H9 (cell line): Measurements from ENCODE around the gene TTC39C. TPM values are rescaled to one million over a fixed set of nuclear protein-coding genes. Genes with fewer than 3 reads are reported as not detected.
A peak's percentile ranks its signal among the peaks of the same experiment; 100 is the strongest.

Experiments
- DNase-seq: peaks from one replicate; pipeline ENCODE4 v3.0.0-alpha.2; 2017
- H2AFZ ChIP-seq: one replicate; pipeline ENCODE4 v1.6.1; 2013; ENCODE audit warnings: mild to moderate bottlenecking, low read length, control low read depth, moderate library complexity
- H2AK5ac ChIP-seq: 2 replicates; pipeline ENCODE4 v1.6.1; 2013; ENCODE audit warnings: low read length, control low read depth, mixed read lengths; ENCODE audit not compliant: insufficient read length
- H2BK120ac ChIP-seq: one replicate; pipeline ENCODE4 v1.6.1; 2013; ENCODE audit warnings: low read depth, mild to moderate bottlenecking, low read length, control low read depth, inconsistent platforms; ENCODE audit not compliant: poor library complexity, severe bottlenecking
- H2BK12ac ChIP-seq: 2 replicates; pipeline ENCODE4 v1.6.1; 2013; ENCODE audit warnings: low read length, control low read depth, mixed read lengths, low read depth; ENCODE audit not compliant: insufficient read length
- H2BK15ac ChIP-seq: 2 replicates; pipeline ENCODE4 v1.6.1; 2013; ENCODE audit warnings: low read depth, low read length, control low read depth
- H2BK20ac ChIP-seq: one replicate; pipeline ENCODE4 v1.6.1; 2013; ENCODE audit warnings: low read depth, mild to moderate bottlenecking, low read length, control low read depth, inconsistent platforms; ENCODE audit not compliant: poor library complexity, severe bottlenecking
- H2BK5ac ChIP-seq: 2 replicates; pipeline ENCODE4 v1.6.1; 2013; ENCODE audit warnings: low read length, control low read depth, mixed read lengths; ENCODE audit not compliant: insufficient read length
- H3K14ac ChIP-seq: 2 replicates; pipeline ENCODE4 v1.6.1; 2013; ENCODE audit warnings: low read length, control low read depth; ENCODE audit not compliant: insufficient read depth
- H3K18ac ChIP-seq: 2 replicates; pipeline ENCODE4 v1.6.1; 2013; ENCODE audit warnings: low read depth, mild to moderate bottlenecking, mixed read lengths, low read length, control low read depth; ENCODE audit not compliant: insufficient read length
- H3K23ac ChIP-seq: 2 replicates; pipeline ENCODE4 v1.6.1; 2013; ENCODE audit warnings: low read length, control low read depth, mixed read lengths, low read depth; ENCODE audit not compliant: insufficient read length
- H3K23me2 ChIP-seq: 2 replicates; pipeline ENCODE4 v1.6.1; 2013; ENCODE audit warnings: low read depth, mild to moderate bottlenecking, mixed read lengths, low read length, control low read depth; ENCODE audit not compliant: insufficient read length, poor library complexity, severe bottlenecking
- H3K27ac ChIP-seq: 2 replicates; pipeline ENCODE4 v1.5.1; 2013; ENCODE audit warnings: low read length, control low read depth, mixed read lengths, low read depth; ENCODE audit not compliant: insufficient read length
- H3K27me3 ChIP-seq: 2 replicates; pipeline ENCODE4 v1.6.1; 2013; ENCODE audit warnings: low read length, control low read depth, inconsistent platforms; ENCODE audit not compliant: insufficient read depth
- H3K4ac ChIP-seq: 2 replicates; pipeline ENCODE4 v1.6.1; 2013; ENCODE audit warnings: low read depth, mild to moderate bottlenecking, control low read depth, inconsistent platforms, low read length, moderate library complexity
- H3K4me1 ChIP-seq: 2 replicates; pipeline ENCODE4 v1.6.1; 2013; ENCODE audit warnings: low read length, control low read depth, inconsistent platforms; ENCODE audit not compliant: insufficient read depth
- H3K4me2 ChIP-seq: 2 replicates; pipeline ENCODE4 v1.6.1; 2013; ENCODE audit warnings: low read length, control low read depth, mixed read lengths; ENCODE audit not compliant: insufficient read length, insufficient read depth
- H3K56ac ChIP-seq: 2 replicates; pipeline ENCODE4 v1.6.1; 2013; ENCODE audit warnings: low read depth, mild to moderate bottlenecking, mixed read lengths, low read length, control low read depth; ENCODE audit not compliant: insufficient read length
- H3K79me1 ChIP-seq: 2 replicates; pipeline ENCODE4 v1.6.1; 2013; ENCODE audit warnings: low read depth, mild to moderate bottlenecking, moderate library complexity, low read length, control low read depth, inconsistent platforms; ENCODE audit not compliant: insufficient read depth, poor library complexity, severe bottlenecking
- H3K79me2 ChIP-seq: 2 replicates; pipeline ENCODE4 v1.6.1; 2013; ENCODE audit warnings: low read length, control low read depth, inconsistent platforms; ENCODE audit not compliant: insufficient read depth
- H3K9ac ChIP-seq: 2 replicates; pipeline ENCODE4 v1.6.1; 2013; ENCODE audit warnings: low read length, control low read depth, mixed read lengths; ENCODE audit not compliant: insufficient read length; ENCODE audit errors: extremely low read depth
- H3K9me3 ChIP-seq: one replicate; pipeline ENCODE4 v1.6.1; 2013; ENCODE audit warnings: low read depth, low read length, inconsistent platforms; ENCODE audit not compliant: control insufficient read depth
- H3T11ph ChIP-seq: one replicate; pipeline ENCODE4 v1.6.1; 2013; ENCODE audit warnings: mild to moderate bottlenecking, low read length, control low read depth, inconsistent platforms
- H4K20me1 ChIP-seq: one replicate; pipeline ENCODE4 v1.6.1; 2013; ENCODE audit not compliant: control insufficient read depth, insufficient read length, insufficient read depth
- H4K5ac ChIP-seq: 2 replicates; pipeline ENCODE4 v1.6.1; 2013; ENCODE audit warnings: low read depth, mild to moderate bottlenecking, mixed read lengths, low read length, control low read depth; ENCODE audit not compliant: insufficient read length
- H4K8ac ChIP-seq: replicated peaks from 2 replicates; pipeline ENCODE4 v1.6.1; 2013; ENCODE audit warnings: low read length, control low read depth, mixed read lengths, low read depth; ENCODE audit not compliant: insufficient read length
- H4K91ac ChIP-seq: 2 replicates; pipeline ENCODE4 v1.6.1; 2013; ENCODE audit warnings: low read depth, mild to moderate bottlenecking, moderate library complexity, mixed read lengths, low read length, control low read depth; ENCODE audit not compliant: insufficient read length
- H3K27ac Mint-ChIP-seq, 3 experiments: 2 replicates in 2 of 3; 3 replicates in 1 of 3; pipeline ENCODE4 v1.8.0; 2020 to 2021; ENCODE audit warnings: mixed read lengths in 3 of 3, mild to moderate bottlenecking in 1 of 3, moderate library complexity in 1 of 3
- H3K27me3 Mint-ChIP-seq: 2 replicates; pipeline ENCODE4 v1.8.0; 2021; ENCODE audit warnings: low read depth, mild to moderate bottlenecking, moderate library complexity, mixed read lengths
- H3K36me3 Mint-ChIP-seq, 3 experiments: 2 replicates in 2 of 3; 3 replicates in 1 of 3; pipeline ENCODE4 v1.8.0; 2020 to 2021; ENCODE audit warnings: low read depth in 3 of 3, mixed read lengths in 3 of 3; ENCODE audit not compliant: insufficient read depth in 1 of 3
- H3K4me1 Mint-ChIP-seq, 2 experiments: 2 replicates each; pipeline ENCODE4 v1.8.0; 2020; ENCODE audit warnings: mixed read lengths in 2 of 2
- H3K4me3 Mint-ChIP-seq, 2 experiments: 2 replicates in 1 of 2; 3 replicates in 1 of 2; pipeline ENCODE4 v1.8.0; 2020 to 2021; ENCODE audit warnings: mild to moderate bottlenecking in 2 of 2, mixed read lengths in 2 of 2, moderate library complexity in 1 of 2
- H3K9me3 Mint-ChIP-seq, 2 experiments: 2 replicates in 1 of 2; 3 replicates in 1 of 2; pipeline ENCODE4 v1.8.0; 2020; ENCODE audit warnings: mild to moderate bottlenecking in 2 of 2, mixed read lengths in 2 of 2, moderate library complexity in 1 of 2
- WGBS: extraction: QIAGEN DNeasy Blood & Tissue Kit; methylation state at CpG from one replicate; pipeline ENCODE4 v1.1.7; 2013; ENCODE audit warnings: missing lambda C conversion rate, low lambda C conversion rate, mixed read lengths; ENCODE audit not compliant: insufficient read length; ENCODE audit errors: extremely low coverage; 5-methylcytosine and 5-hydroxymethylcytosine counted together
- total RNA-seq: library from RNA; stranded (reverse); gene quantifications from 2 replicates; pipeline ENCODE4 v1.2.1, GENCODE V29; 2021
- TF ChIP-seq, protein P1 (sequence below): fragments of 200-600 bp; sonication (generic); conservative IDR thresholded peaks from 3 replicates; pipeline ENCODE4 v1.8.0; 2021; ENCODE audit warnings: antibody characterized with exemption, mild to moderate bottlenecking

The TTC39C gene
- total RNA-seq, 1 experiment from 2014 or later, result 18.0 TPM

DNA sequence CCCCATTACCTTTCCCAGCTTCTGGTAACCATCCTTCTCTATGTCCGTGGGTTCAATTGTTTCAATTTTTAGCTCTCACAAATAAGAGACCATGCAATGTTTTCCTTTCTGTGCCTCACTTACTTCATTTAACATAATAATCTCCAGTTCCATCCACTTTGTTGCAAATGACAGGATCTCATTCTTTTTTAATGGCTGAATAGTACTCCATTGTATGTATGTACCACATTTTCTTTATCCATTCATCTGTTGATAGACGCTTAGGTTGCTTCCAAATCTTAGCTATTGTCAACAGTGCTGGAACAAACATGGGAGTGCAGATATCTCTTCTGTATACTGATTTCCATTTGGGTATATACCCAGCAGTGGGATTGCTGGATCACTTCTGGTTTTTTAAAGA, 126.1 kb downstream of the TTC39C start:
- H3K14ac ChIP-seq, result no peak overlapping the region
- no peak overlapping the region for H2BK120ac ChIP-seq
- H3K18ac ChIP-seq, result no peak overlapping the region
- peaks cover 2 to 22% (median 15%) of the 10 kb centered on the region in 3 experiments; a peak in 6 of 7 replicates for H3K36me3 Mint-ChIP-seq
- no peak overlapping the region for H3K4me2 ChIP-seq
- no peak overlapping the region for H3K56ac ChIP-seq
- no peak overlapping the region for H4K5ac ChIP-seq
- H3K23me2 ChIP-seq, result peaks cover 3% of the 10 kb centered on the region
- H3K9me3 Mint-ChIP-seq, result peaks cover 2 to 4% of the 10 kb centered on the region in 2 experiments; a peak in 3 of 5 replicates
- no peak for DNase-seq
- H3K79me2 ChIP-seq, result no peaks in the 10 kb centered on the region
- H2AK5ac ChIP-seq, result no peak overlapping the region
- no peak overlapping the region for H3K27ac ChIP-seq
- no peak overlapping the region for H2AFZ ChIP-seq
- H3T11ph ChIP-seq, result no peak overlapping the region
- no peak overlapping the region for H2BK15ac ChIP-seq
- H2BK20ac ChIP-seq, result no peak overlapping the region
- WGBS, result no CpG with 5 or more reads among the region's 2 CpGs
- H4K8ac ChIP-seq, result no peak overlapping the region
- H3K4me1 Mint-ChIP-seq, result peaks cover 25 to 30% of the 10 kb centered on the region in 2 experiments
- H2BK12ac ChIP-seq, result no peak overlapping the region
- H3K9me3 ChIP-seq, result no peaks in the 10 kb centered on the region
- no peak overlapping the region for H2BK5ac ChIP-seq
- H3K79me1 ChIP-seq, result no peaks in the 10 kb centered on the region
- no peak overlapping the region for H3K27ac Mint-ChIP-seq
- no peaks in the 10 kb centered on the region for H4K20me1 ChIP-seq
- no peak overlapping the region for H4K91ac ChIP-seq
- H3K27me3 Mint-ChIP-seq, result no peaks in the 10 kb centered on the region
- peaks cover 7% of the 10 kb centered on the region; the same call in 1 of the 2 replicates for H3K4me1 ChIP-seq
- H3K9ac ChIP-seq, result no peak overlapping the region
- H3K23ac ChIP-seq, result no peak overlapping the region
- TF ChIP-seq, protein P1, sequence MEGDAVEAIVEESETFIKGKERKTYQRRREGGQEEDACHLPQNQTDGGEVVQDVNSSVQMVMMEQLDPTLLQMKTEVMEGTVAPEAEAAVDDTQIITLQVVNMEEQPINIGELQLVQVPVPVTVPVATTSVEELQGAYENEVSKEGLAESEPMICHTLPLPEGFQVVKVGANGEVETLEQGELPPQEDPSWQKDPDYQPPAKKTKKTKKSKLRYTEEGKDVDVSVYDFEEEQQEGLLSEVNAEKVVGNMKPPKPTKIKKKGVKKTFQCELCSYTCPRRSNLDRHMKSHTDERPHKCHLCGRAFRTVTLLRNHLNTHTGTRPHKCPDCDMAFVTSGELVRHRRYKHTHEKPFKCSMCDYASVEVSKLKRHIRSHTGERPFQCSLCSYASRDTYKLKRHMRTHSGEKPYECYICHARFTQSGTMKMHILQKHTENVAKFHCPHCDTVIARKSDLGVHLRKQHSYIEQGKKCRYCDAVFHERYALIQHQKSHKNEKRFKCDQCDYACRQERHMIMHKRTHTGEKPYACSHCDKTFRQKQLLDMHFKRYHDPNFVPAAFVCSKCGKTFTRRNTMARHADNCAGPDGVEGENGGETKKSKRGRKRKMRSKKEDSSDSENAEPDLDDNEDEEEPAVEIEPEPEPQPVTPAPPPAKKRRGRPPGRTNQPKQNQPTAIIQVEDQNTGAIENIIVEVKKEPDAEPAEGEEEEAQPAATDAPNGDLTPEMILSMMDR, result no peak
- H3K4ac ChIP-seq, result no peak overlapping the region
- peak overlapping the region in 1 of 2 experiments; percentile 28; a peak in 1 of 5 replicates for H3K4me3 Mint-ChIP-seq
- no peaks in the 10 kb centered on the region for H3K27me3 ChIP-seq
